MM.1S (cell line): ENCODE data around the gene INHBC.
"Not testable (repeated sequence)": the region's sequence is repeated elsewhere in the genome, so short reads cannot be mapped to it uniquely, and the experiment has no call there.

Experiments
- DNase-seq: peaks from one replicate; pipeline ENCODE4 v3.0.0-alpha.2; 2015
- H2AFZ ChIP-seq: fragments of 300-600 bp; sonication (generic); 2 replicates; pipeline ENCODE4 v1.6.0; 2016; ENCODE audit warnings: antibody characterized with exemption, low read length
- H3F3A ChIP-seq: fragments of 300-600 bp; sonication (generic); 2 replicates; pipeline ENCODE4 v1.6.1; 2016; ENCODE audit warnings: mild to moderate bottlenecking, antibody characterized with exemption, low read length, moderate library complexity, mixed read lengths; ENCODE audit not compliant: insufficient read depth
- H3K27ac ChIP-seq: fragments of 300-600 bp; sonication (generic); 2 replicates; pipeline ENCODE4 v1.5.1; 2016; ENCODE audit warnings: mild to moderate bottlenecking, low read length
- H3K27me3 ChIP-seq: fragments of 300-600 bp; sonication (generic); replicated peaks from 2 replicates; pipeline ENCODE4 v1.6.0; 2016; ENCODE audit warnings: low read length; ENCODE audit not compliant: insufficient read depth
- H3K36me3 ChIP-seq: fragments of 300-600 bp; sonication (generic); replicated peaks from 2 replicates; pipeline ENCODE4 v1.6.1; 2016; ENCODE audit warnings: mild to moderate bottlenecking, low read length, mixed read lengths; ENCODE audit not compliant: insufficient read depth
- H3K4me1 ChIP-seq: fragments of 300-600 bp; sonication (generic); 2 replicates; pipeline ENCODE4 v1.6.1; 2016; ENCODE audit warnings: low read length, mixed read lengths
- H3K4me2 ChIP-seq: fragments of 300-600 bp; sonication (generic); 2 replicates; pipeline ENCODE4 v1.6.0; 2016; ENCODE audit warnings: low read depth, low read length
- H3K4me3 ChIP-seq: fragments of 300-600 bp; sonication (generic); 2 replicates; pipeline ENCODE4 v1.5.1; 2016; ENCODE audit warnings: low read length, mixed read lengths
- H3K79me2 ChIP-seq: fragments of 300-600 bp; sonication (generic); 2 replicates; pipeline ENCODE4 v1.6.1; 2016; ENCODE audit warnings: mixed run types, low read length, mixed read lengths
- H3K9ac ChIP-seq: fragments of 300-600 bp; sonication (generic); 2 replicates; pipeline ENCODE4 v1.6.1; 2016; ENCODE audit warnings: low read length, mixed read lengths
- H3K9me2 ChIP-seq: fragments of 300-600 bp; sonication (generic); replicated peaks from 2 replicates; pipeline ENCODE4 v1.6.1; 2016; ENCODE audit warnings: mild to moderate bottlenecking, low read length, mixed read lengths; ENCODE audit not compliant: insufficient read depth
- H3K9me3 ChIP-seq: fragments of 300-600 bp; sonication (generic); replicated peaks from 2 replicates; pipeline ENCODE4 v1.6.1; 2016; ENCODE audit warnings: mild to moderate bottlenecking, low read length, mixed read lengths; ENCODE audit not compliant: insufficient read depth
- H4K20me1 ChIP-seq: fragments of 300-600 bp; sonication (generic); 2 replicates; pipeline ENCODE4 v1.6.1; 2016; ENCODE audit warnings: mild to moderate bottlenecking, low read length, moderate library complexity, mixed read lengths; ENCODE audit not compliant: insufficient read depth
- EZH2 ChIP-seq: fragments of 300-600 bp; sonication (generic); optimal IDR thresholded peaks from 2 replicates; pipeline ENCODE3; 2017; ENCODE audit warnings: low read depth, mild to moderate bottlenecking, antibody characterized with exemption, low read length, mixed read lengths
- EZH2phosphoT487 ChIP-seq: fragments of 300-600 bp; sonication (generic); IDR thresholded peaks from 2 replicates; pipeline ENCODE4 v1.6.1; 2018; ENCODE audit warnings: antibody characterized with exemption, low read length
- TF ChIP-seq, protein P1 (sequence below): fragments of 300-600 bp; sonication (generic); IDR thresholded peaks from 2 replicates; pipeline ENCODE4 v1.5.1; 2016; ENCODE audit warnings: antibody characterized with exemption, low read length, mixed read lengths

The INHBC gene

DNA sequence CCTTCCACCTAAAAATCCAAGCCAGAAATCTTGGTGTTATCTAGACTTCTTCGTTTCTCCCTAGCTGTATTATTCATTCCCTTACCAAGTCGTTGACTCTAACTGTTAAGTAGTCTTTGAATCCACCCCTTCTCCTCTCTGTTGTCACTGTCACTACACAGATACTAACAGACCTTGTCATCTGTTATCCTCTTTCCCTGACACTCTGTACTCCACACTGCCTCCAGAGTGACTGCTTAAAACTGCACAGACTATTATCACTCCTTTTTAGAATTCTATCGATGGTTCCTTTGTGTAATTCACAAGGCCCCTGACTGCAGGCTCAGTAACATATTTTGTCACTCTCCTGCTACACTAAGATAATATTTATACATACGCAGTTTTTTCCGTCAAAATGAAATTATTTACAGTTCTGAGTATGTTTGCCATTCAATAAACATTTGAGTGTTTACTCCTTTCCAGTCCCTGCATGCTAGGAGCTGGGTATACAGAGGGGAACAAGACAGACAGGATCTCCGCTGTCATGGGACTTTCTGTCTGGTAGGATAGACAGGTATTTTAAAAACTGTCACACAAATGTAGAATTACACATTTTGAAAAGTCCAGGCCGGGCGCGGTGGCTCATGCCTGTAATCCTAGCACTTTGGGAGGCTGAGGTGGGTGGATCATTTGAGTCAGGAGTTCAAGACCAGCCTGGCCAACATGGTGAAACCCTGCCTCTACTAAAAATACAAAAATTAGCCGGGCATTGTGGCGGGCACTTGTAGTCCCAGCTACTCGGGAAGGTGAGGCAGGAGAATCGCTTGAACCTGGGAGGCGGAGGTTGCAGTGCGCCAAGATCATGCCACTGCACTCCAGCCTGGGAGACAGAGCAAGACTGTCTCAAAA, 57.1 kb downstream of the INHBC start:
- H3K9me2 ChIP-seq: no peaks in the 10 kb centered on the region
- no peak for DNase-seq
- H3K9me3 ChIP-seq: no peaks in the 10 kb centered on the region
- no peak overlapping the region for H2AFZ ChIP-seq
- H3K27me3 ChIP-seq: no peaks in the 10 kb centered on the region
- H4K20me1 ChIP-seq: no peaks in the 10 kb centered on the region
- H3K4me2 ChIP-seq: no peak overlapping the region
- no peak overlapping the region for H3K4me3 ChIP-seq
- H3K4me1 ChIP-seq: peaks cover 14% of the 10 kb centered on the region
- peaks cover 16% of the 10 kb centered on the region; the same call in 1 of the 2 replicates for H3K36me3 ChIP-seq
- no peak overlapping the region for H3K27ac ChIP-seq
- no peak overlapping the region for H3K9ac ChIP-seq
- TF ChIP-seq EZH2phosphoT487: no peak
- TF ChIP-seq EZH2: no peak
- TF ChIP-seq, protein P1, sequence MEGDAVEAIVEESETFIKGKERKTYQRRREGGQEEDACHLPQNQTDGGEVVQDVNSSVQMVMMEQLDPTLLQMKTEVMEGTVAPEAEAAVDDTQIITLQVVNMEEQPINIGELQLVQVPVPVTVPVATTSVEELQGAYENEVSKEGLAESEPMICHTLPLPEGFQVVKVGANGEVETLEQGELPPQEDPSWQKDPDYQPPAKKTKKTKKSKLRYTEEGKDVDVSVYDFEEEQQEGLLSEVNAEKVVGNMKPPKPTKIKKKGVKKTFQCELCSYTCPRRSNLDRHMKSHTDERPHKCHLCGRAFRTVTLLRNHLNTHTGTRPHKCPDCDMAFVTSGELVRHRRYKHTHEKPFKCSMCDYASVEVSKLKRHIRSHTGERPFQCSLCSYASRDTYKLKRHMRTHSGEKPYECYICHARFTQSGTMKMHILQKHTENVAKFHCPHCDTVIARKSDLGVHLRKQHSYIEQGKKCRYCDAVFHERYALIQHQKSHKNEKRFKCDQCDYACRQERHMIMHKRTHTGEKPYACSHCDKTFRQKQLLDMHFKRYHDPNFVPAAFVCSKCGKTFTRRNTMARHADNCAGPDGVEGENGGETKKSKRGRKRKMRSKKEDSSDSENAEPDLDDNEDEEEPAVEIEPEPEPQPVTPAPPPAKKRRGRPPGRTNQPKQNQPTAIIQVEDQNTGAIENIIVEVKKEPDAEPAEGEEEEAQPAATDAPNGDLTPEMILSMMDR: peak; percentile 11; the same call in 1 of the 2 replicates
- H3F3A ChIP-seq: 0 out of 2 replicates have a peak, but pooled peaks cover 9% of the 10 kb centered on the region
- H3K79me2 ChIP-seq: peaks cover 41% of the 10 kb centered on the region

DNA sequence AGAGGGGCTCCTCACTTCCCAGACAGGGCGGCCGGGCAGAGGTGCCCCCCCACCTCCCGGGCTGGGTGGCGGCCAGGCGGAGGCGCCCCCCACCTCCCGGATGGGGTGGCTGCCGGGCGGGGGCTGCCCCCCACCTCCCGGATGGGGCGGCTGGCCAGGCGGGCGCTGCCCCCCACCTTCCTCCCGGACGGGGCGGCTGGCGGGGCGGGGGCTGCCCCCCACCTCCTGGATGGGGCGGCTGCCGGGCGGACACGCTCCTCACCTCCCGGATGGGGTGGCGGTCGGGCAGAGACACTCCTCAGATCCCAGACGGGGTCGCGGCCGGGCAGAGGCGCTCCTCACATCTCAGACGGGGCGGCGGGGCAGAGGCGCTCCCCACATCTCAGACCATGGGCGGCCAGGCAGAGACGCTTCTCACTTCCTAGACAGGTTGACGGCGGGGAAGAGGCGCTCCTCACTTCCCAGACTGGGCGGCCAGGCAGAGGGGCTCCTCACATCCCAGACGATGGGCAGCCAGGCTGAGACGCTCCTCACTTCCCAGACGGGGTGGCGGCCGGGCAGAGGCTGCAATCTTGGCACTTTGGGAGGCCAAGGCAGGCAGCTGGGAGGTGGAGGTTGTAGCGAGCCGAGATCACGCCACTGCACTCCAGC, 60.6 kb downstream of the INHBC start:
- H3F3A ChIP-seq, H3K9me3 ChIP-seq, H3K27ac ChIP-seq, H3K4me1 ChIP-seq, H4K20me1 ChIP-seq, H2AFZ ChIP-seq, H3K4me3 ChIP-seq, H3K9me2 ChIP-seq, H3K27me3 ChIP-seq, H3K9ac ChIP-seq, H3K4me2 ChIP-seq, DNase-seq: not testable (repeated sequence)
- peaks cover 13% of the 10 kb centered on the region for H3K79me2 ChIP-seq
- H3K36me3 ChIP-seq: peaks cover 14% of the 10 kb centered on the region

DNA sequence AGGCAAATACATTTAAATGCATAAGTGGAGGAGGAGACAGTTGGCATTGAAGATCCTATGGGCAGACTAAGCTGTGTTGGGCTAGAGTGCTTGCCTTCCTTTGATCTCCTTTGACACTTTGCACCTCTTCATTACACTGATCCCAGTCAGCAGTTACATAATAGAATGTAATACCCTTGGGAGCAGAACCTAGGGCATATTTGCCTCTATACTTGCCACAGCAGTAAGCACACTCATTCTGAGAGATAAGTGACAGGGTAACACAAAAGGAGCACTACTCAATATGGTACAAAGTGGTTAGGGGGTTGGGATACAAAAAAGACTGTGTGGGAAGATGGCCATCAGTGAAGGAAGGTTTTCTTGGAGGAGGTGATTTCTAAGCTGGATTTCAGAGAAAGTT, 62.2 kb downstream of the INHBC start:
- Histone ChIP-seq H3K4me3 (no peak overlapping the region), H3K9ac (no peak overlapping the region), H3K4me2 (no peak overlapping the region), H3K9me3 (no peaks in the 10 kb centered on the region), H3K9me2 (no peaks in the 10 kb centered on the region), H4K20me1 (no peaks in the 10 kb centered on the region), H3K4me1 (no peaks in the 10 kb centered on the region), H3F3A (no peaks in the 10 kb centered on the region), H3K36me3 (peaks cover 14% of the 10 kb centered on the region), H3K27me3 (no peaks in the 10 kb centered on the region), H3K27ac (no peak overlapping the region), H3K79me2 (peaks cover 5% of the 10 kb centered on the region), H2AFZ (no peak overlapping the region)
- DNase-seq: no peak
- TF ChIP-seq, protein P1: no peak
- TF ChIP-seq EZH2phosphoT487 (no peak), EZH2 (no peak)
